Forelimb muscle (tissue), 1 donor: ENCODE measurements around the gene CAPN14. TPM values are rescaled to one million over a fixed set of nuclear protein-coding genes. Genes with fewer than 3 reads are reported as not detected.

Experiments
- DNase-seq: peaks from one replicate; pipeline ENCODE4 v3.0.0-alpha.2; 2013; ENCODE audit warnings: low read depth
- polyA plus RNA-seq: library from polyadenylated mRNA; unstranded; fragments of 120-200 nt; gene quantifications from one replicate; pipeline ENCODE4 v1.2.1, GENCODE V29; 2013; ENCODE audit not compliant: insufficient read length

Gene CAPN14
- polyA plus RNA-seq, 1 donor, result not detected

GRCh38 chr2:31141443-31142085, 75.8 kb downstream of the CAPN14 start:
- no peak for DNase-seq

- no peak for DNase-seq
Observed at GRCh38 chr2:31140151-31140550, 77.2 kb downstream of the CAPN14 start.

- DNase-seq, result no peak
Observed at GRCh38 chr2:31139671-31140070, 77.6 kb downstream of the CAPN14 start.

GRCh38 chr2:31138037-31138962, 79.0 kb downstream of the CAPN14 start, which contains the start of gene GALNT14:
Gene GALNT14, minus strand, starts transcription at chr2:31138440. Its CDS starts 354 bp downstream, at chr2:31138086.
- DNase-seq, result no peak

- no peak for DNase-seq
Observed at GRCh38 chr2:31137211-31138036, 79.9 kb downstream of the CAPN14 start.

- DNase-seq, result no peak
Observed at GRCh38 chr2:31136732-31137131, 80.6 kb downstream of the CAPN14 start.

- no peak for DNase-seq
Observed at GRCh38 chr2:31136000-31136399, 81.3 kb downstream of the CAPN14 start.

GRCh38 chr2:31134480-31134879, 82.8 kb downstream of the CAPN14 start:
- no peak for DNase-seq

GRCh38 chr2:31132786-31133185, 84.5 kb downstream of the CAPN14 start:
- DNase-seq, result no peak

- no peak for DNase-seq
Observed at GRCh38 chr2:31131871-31132270, 85.4 kb downstream of the CAPN14 start.

- DNase-seq, result no peak
Observed at GRCh38 chr2:31129375-31130171, 87.7 kb downstream of the CAPN14 start.

GRCh38 chr2:31127931-31128330, 89.4 kb downstream of the CAPN14 start:
- no peak for DNase-seq

GRCh38 chr2:31125918-31126695, 91.2 kb downstream of the CAPN14 start:
- no peak for DNase-seq

- DNase-seq, result no peak
Observed at GRCh38 chr2:31124904-31125303, 92.4 kb downstream of the CAPN14 start.

Other genes with a start within 250 kb of the CAPN14 start
- gene GALNT14, start 79.1 kb downstream of the CAPN14 start, polyA plus RNA-seq, result 2.4 TPM
- 3.7 TPM for gene EHD3, start 16.6 kb upstream of the CAPN14 start, polyA plus RNA-seq
- gene XDH, start 197.2 kb upstream of the CAPN14 start, polyA plus RNA-seq, result not detected